Esophagus muscularis mucosa (tissue), 4 donors: ENCODE measurements around the gene CAMTA1. TPM values are rescaled to one million over a fixed set of nuclear protein-coding genes. Genes with fewer than 3 reads are reported as not detected.

ENCODE experiments used
- DNase-seq: peaks from one replicate; pipeline ENCODE4 v3.0.0-alpha.2; 2017; ENCODE audit errors: extremely low spot score
- H3K27ac ChIP-seq, 4 donors: fragments of 200-600 bp; sonication (generic); replicated peaks in 1 of 4; 1 replicate in 3 of 4; 2 replicates in 1 of 4; pipeline ENCODE4 v1.5.1; 2016 to 2019; ENCODE audit warnings: mild to moderate bottlenecking in 1 of 4
- H3K27me3 ChIP-seq, 4 donors: fragments of 200-600 bp; sonication (generic); one replicate each; pipeline versions ENCODE4 v1.5.1 to v1.6.0; 2016 to 2019
- H3K36me3 ChIP-seq, 4 donors: fragments of 200-600 bp; sonication (generic); one replicate each; pipeline ENCODE4 v1.5.1; 2016 to 2019
- H3K4me1 ChIP-seq, 4 donors: fragments of 200-600 bp; sonication (generic); one replicate each; pipeline ENCODE4 v1.5.1; 2016 to 2019
- H3K4me3 ChIP-seq, 4 donors: fragments of 200-600 bp; sonication (generic); 1 replicate in 2 of 4; 2 replicates in 2 of 4; pipeline ENCODE4 v1.5.1; 2016 to 2019; ENCODE audit warnings: mild to moderate bottlenecking in 4 of 4, moderate library complexity in 1 of 4
- H3K9me3 ChIP-seq, 4 donors: fragments of 200-600 bp; sonication (generic); 1 replicate in 3 of 4; 2 replicates in 1 of 4; pipeline ENCODE4 v1.5.1; 2016 to 2019
- CTCF ChIP-seq, 3 experiments: fragments of 200-600 bp in 2 of 3; fragments of 450-650 bp in 1 of 3; sonication (generic) in 2 of 3; IDR thresholded peaks; one replicate each; pipeline ENCODE4 v1.5.1; 2017 to 2019; ENCODE audit warnings: antibody characterized with exemption in 3 of 3, mild to moderate bottlenecking in 2 of 3, moderate library complexity in 1 of 3
- EP300 ChIP-seq: sonication (generic); formaldehyde crosslinking; IDR thresholded peaks from one replicate; pipeline ENCODE4 v1.6.1; 2017; ENCODE audit warnings: antibody characterized with exemption
- POLR2A ChIP-seq: fragments of 450-650 bp; IDR thresholded peaks from one replicate; pipeline ENCODE4 v1.6.1; 2017; ENCODE audit warnings: antibody characterized with exemption, moderate library complexity, mild to moderate bottlenecking, low read depth
- POLR2AphosphoS5 ChIP-seq, 2 donors: sonication (generic); formaldehyde crosslinking; IDR thresholded peaks; one replicate each; pipeline ENCODE4 v1.6.1; 2017; ENCODE audit warnings: antibody characterized with exemption in 2 of 2
- WGBS: methylation state at CpG from one replicate; pipeline ENCODE4 v1.1.5; 2018; 5-methylcytosine and 5-hydroxymethylcytosine counted together
- intact Hi-C: fragments of 100-400 bp; cut with DNase I; formaldehyde crosslinking; loops from one replicate; pipeline ENCODE4 v1.15.1; 2023
- total RNA-seq, 4 donors: library from RNA; depleted of rRNA; stranded (reverse); fragments of >200 nt; gene quantifications; one replicate each; pipeline versions ENCODE4 v1.1.0 to v1.2.1, GENCODE V29; 2016

The CAMTA1 gene
- total RNA-seq, 4 donors from 2014 or later = 109 to 226 (median 139) TPM

- H3K4me3 ChIP-seq = no peak overlapping the region
- H3K4me1 ChIP-seq = no peaks in the 10 kb centered on the region
- H3K9me3 ChIP-seq = no peaks in the 10 kb centered on the region
- H3K27me3 ChIP-seq = no peaks in the 10 kb centered on the region
- H3K27ac ChIP-seq = no peak overlapping the region
- intact Hi-C loops = no loop called here
- DNase-seq = no peak
- no peaks in the 10 kb centered on the region for H3K36me3 ChIP-seq
- TF ChIP-seq EP300 = no peak
- TF ChIP-seq CTCF (IDR thresholded peaks at IDR 0.05) = no peak
- TF ChIP-seq POLR2AphosphoS5 (IDR thresholded peaks at IDR 0.05) = no peak
- TF ChIP-seq POLR2A = no peak
- 75% methylated on average over 21 of the region's 24 CpGs for WGBS
Observed at GRCh38 chr1:7346600-7347570, 561.6 kb downstream of the CAMTA1 start.

- TF ChIP-seq POLR2A (no peak), CTCF (IDR thresholded peaks at IDR 0.05) (no peak), POLR2AphosphoS5 (IDR thresholded peaks at IDR 0.05) (no peak), EP300 (no peak)
- H3K27ac ChIP-seq = no peak overlapping the region
- 87% methylated on average over 10 of the region's 10 CpGs for WGBS
- H3K9me3 ChIP-seq = no peaks in the 10 kb centered on the region
- H3K27me3 ChIP-seq = no peaks in the 10 kb centered on the region
- no peaks in the 10 kb centered on the region for H3K36me3 ChIP-seq
- no peak for DNase-seq
- H3K4me1 ChIP-seq = no peaks in the 10 kb centered on the region
- intact Hi-C loops = no loop called here
- no peak overlapping the region for H3K4me3 ChIP-seq
Observed at GRCh38 chr1:7348073-7348472, 562.8 kb downstream of the CAMTA1 start.

- Histone ChIP-seq H3K36me3 (no peaks in the 10 kb centered on the region), H3K27ac (no peak overlapping the region), H3K27me3 (no peaks in the 10 kb centered on the region), H3K9me3 (no peaks in the 10 kb centered on the region), H3K4me3 (no peak overlapping the region), H3K4me1 (no peaks in the 10 kb centered on the region)
- no peak for DNase-seq
- intact Hi-C loops = no loop called here
- 92% methylated on average over 10 of the region's 10 CpGs for WGBS
- TF ChIP-seq POLR2AphosphoS5 (IDR thresholded peaks at IDR 0.05) (no peak), POLR2A (no peak), CTCF (IDR thresholded peaks at IDR 0.05) (no peak), EP300 (no peak)
Observed at GRCh38 chr1:7348580-7348979, 563.3 kb downstream of the CAMTA1 start.

GRCh38 chr1:7350804-7351203, 565.5 kb downstream of the CAMTA1 start:
- no peak for DNase-seq
- intact Hi-C loops = no loop called here
- no peaks in the 10 kb centered on the region for H3K36me3 ChIP-seq
- H3K27ac ChIP-seq = no peak overlapping the region
- no peaks in the 10 kb centered on the region for H3K27me3 ChIP-seq
- 96% methylated on average over 5 of the region's 8 CpGs for WGBS
- no peaks in the 10 kb centered on the region for H3K4me1 ChIP-seq
- H3K4me3 ChIP-seq = no peak overlapping the region
- no peaks in the 10 kb centered on the region for H3K9me3 ChIP-seq
- no peak for TF ChIP-seq EP300
- no peak for TF ChIP-seq POLR2AphosphoS5 (IDR thresholded peaks at IDR 0.05)
- no peak for TF ChIP-seq CTCF (IDR thresholded peaks at IDR 0.05)
- no peak for TF ChIP-seq POLR2A
